Ishikawa (cell line): ENCODE results near the gene PKP3.

Experiments used
- CEBPB ChIP-seq: IDR thresholded peaks from 2 replicates; pipeline ENCODE4 v1.6.1; 2012
- CREB1 ChIP-seq: IDR thresholded peaks from 2 replicates; pipeline ENCODE4 v1.6.1; 2012; ENCODE audit warnings: low read depth
- EGR1 ChIP-seq: IDR thresholded peaks from 2 replicates; pipeline ENCODE4 v1.6.1; 2012
- EP300 ChIP-seq: IDR thresholded peaks from 2 replicates; pipeline ENCODE4 v1.6.1; 2012; ENCODE audit warnings: borderline replicate concordance
- FOXM1 ChIP-seq: IDR thresholded peaks from 2 replicates; pipeline ENCODE4 v1.6.1; 2012; ENCODE audit warnings: low read depth, borderline replicate concordance
- NFIC ChIP-seq: IDR thresholded peaks from 2 replicates; pipeline ENCODE4 v1.6.1; 2012
- RAD21 ChIP-seq: IDR thresholded peaks from 2 replicates; pipeline ENCODE4 v1.6.1; 2012; ENCODE audit warnings: low read depth
- REST ChIP-seq: IDR thresholded peaks from 2 replicates; pipeline ENCODE4 v1.6.1; 2012; ENCODE audit warnings: low read depth, mild to moderate bottlenecking
- TAF1 ChIP-seq: IDR thresholded peaks from 2 replicates; pipeline ENCODE4 v1.6.1; 2012; ENCODE audit warnings: low read depth, mild to moderate bottlenecking
- TCF12 ChIP-seq: IDR thresholded peaks from 2 replicates; pipeline ENCODE4 v1.6.1; 2012; ENCODE audit warnings: low read depth
- YY1 ChIP-seq: IDR thresholded peaks from 2 replicates; pipeline ENCODE4 v1.6.1; 2012; ENCODE audit warnings: low read depth
- ZBTB7A ChIP-seq: IDR thresholded peaks from 2 replicates; pipeline ENCODE4 v1.6.1; 2012; ENCODE audit warnings: low read depth
- TF ChIP-seq, protein P1 (sequence below): IDR thresholded peaks from 2 replicates; pipeline ENCODE4 v1.6.1; 2012

DNA sequence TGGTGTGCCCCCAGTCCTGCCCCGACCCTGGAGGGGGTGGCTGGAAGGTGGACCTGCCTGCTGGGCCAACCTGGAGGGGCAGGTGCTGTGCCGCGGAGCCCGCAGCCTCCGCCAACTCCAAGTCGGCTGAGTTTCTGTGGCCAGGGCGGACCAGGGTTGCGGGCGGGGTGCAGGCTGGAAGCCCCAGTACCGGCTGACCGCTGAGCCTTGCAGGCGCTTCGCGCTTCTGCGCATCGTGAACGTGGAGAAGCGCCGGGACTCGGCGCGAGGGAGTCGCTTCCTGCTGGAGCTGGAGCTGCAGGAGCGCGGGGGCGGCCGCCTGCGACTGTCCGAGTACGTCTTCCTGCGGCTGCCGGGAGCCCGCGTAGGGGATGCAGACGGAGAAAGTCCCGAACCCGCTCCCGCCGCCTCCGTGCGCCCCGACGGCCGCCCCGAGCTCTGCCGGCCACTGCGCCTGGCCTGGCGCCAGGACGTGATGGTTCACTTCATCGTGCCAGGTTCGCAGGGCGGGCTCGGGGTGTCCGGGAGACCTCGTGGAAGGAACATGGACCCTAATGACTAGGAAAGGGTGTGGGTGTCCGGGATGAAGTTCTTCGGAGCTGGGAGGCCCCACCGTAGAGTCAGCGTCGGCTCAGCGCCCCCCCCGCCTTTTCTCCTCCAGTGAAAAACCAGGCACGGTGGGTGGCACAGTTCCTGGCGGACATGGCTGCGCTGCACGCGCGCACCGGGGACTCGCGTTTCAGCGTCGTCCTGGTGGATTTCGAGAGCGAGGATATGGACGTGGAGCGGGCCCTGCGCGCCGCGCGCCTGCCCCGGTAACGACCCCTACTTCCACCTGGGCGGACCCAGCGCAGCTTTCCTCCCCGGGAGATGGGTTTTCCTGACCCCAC is 14.6 kb upstream of the PKP3 start:
- TF ChIP-seq YY1 = no peak
- TF ChIP-seq REST = no peak
- no peak for TF ChIP-seq TCF12
- TF ChIP-seq, protein P1, sequence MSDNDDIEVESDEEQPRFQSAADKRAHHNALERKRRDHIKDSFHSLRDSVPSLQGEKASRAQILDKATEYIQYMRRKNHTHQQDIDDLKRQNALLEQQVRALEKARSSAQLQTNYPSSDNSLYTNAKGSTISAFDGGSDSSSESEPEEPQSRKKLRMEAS = no peak
- no peak for TF ChIP-seq RAD21
- no peak for TF ChIP-seq EGR1
- TF ChIP-seq FOXM1 = no peak
- no peak for TF ChIP-seq EP300
- no peak for TF ChIP-seq TAF1
- no peak for TF ChIP-seq CREB1
- no peak for TF ChIP-seq CEBPB
- no peak for TF ChIP-seq ZBTB7A
- TF ChIP-seq NFIC = no peak
